ENCODE measurements around the gene ZNF423.

Gene ZNF423

DNA sequence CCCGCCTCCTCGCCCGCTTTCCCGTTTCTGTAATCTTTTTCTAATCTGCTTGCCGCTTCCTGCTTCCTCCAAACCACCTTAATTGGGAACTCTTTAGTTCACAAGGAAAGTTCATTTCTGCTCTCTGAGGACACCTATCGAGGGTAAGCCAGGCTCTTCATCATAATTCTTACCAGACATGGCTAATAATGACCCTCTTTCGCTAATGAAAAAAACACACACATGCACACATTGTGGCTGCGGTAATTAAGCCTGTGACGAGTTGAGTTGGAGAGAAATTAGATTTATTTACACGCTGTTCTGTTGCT is 100.6 kb downstream of the ZNF423 start:
- TF ChIP-seq TAF1 (IDR thresholded peaks at IDR 0.05; ENCODE audit: borderline replicate concordance, insufficient read depth, low read length) (no peak), FOXP2 (optimal IDR thresholded peaks at IDR 0.05; ENCODE audit: borderline replicate concordance, extremely low read depth, extremely low read length, insufficient read depth) (no peak), SIN3A (IDR thresholded peaks at IDR 0.05; ENCODE audit: borderline replicate concordance, insufficient read depth, low read length) (no peak), POLR2AphosphoS5 (IDR thresholded peaks at IDR 0.05; ENCODE audit: low read depth, low read length) (no peak)
- TF ChIP-seq, protein P1, sequence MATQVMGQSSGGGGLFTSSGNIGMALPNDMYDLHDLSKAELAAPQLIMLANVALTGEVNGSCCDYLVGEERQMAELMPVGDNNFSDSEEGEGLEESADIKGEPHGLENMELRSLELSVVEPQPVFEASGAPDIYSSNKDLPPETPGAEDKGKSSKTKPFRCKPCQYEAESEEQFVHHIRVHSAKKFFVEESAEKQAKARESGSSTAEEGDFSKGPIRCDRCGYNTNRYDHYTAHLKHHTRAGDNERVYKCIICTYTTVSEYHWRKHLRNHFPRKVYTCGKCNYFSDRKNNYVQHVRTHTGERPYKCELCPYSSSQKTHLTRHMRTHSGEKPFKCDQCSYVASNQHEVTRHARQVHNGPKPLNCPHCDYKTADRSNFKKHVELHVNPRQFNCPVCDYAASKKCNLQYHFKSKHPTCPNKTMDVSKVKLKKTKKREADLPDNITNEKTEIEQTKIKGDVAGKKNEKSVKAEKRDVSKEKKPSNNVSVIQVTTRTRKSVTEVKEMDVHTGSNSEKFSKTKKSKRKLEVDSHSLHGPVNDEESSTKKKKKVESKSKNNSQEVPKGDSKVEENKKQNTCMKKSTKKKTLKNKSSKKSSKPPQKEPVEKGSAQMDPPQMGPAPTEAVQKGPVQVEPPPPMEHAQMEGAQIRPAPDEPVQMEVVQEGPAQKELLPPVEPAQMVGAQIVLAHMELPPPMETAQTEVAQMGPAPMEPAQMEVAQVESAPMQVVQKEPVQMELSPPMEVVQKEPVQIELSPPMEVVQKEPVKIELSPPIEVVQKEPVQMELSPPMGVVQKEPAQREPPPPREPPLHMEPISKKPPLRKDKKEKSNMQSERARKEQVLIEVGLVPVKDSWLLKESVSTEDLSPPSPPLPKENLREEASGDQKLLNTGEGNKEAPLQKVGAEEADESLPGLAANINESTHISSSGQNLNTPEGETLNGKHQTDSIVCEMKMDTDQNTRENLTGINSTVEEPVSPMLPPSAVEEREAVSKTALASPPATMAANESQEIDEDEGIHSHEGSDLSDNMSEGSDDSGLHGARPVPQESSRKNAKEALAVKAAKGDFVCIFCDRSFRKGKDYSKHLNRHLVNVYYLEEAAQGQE (IDR thresholded peaks at IDR 0.05; ENCODE audit: insufficient read depth in 1 of 2, low read depth in 2 of 2, low read length in 2 of 2) = no peak

DNA sequence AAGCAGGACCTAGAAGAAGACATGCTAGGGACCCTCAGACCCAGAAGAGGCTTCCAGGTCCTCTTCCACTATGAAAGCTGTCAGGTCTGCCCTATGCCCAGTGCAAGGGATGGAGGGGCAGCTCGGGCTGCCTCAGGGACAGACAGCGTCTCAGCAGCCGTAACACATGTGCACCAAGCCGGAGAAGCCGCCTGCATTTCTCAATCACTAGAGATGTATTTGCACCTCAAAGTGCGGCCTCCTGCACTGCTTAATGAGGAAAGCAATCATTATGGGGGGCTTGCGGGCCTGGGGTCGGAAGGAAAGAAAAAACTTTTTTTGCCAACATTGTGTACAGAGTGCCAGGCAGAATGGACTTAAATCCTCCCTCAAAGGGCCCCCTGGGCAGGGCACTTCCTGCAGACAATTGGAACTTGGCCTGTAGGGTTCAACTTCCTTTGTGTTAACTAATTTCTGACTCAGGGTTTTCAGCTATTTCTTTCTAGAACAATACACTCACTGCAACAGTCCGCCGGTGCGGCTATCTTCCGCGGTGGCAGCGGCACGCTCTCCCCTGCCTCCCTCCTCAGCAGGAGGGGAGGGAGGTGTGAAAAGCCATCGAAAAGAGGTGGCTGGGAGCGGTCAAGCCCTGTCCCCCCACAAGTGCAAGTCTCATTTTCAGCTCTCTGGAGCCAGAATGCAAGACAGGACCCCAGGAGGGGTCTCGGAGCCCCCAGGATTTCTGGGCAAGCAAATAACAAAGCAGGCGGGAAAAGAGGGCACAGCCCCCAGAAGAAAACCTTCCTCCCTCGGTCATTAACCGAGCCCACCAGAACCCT is 101.2 kb downstream of the ZNF423 start:
- TF ChIP-seq TAF1 (IDR thresholded peaks at IDR 0.05; ENCODE audit: borderline replicate concordance, insufficient read depth, low read length) = 0 out of 2 replicates have a peak, but pooled peaks have one; percentile 35
- no peak for TF ChIP-seq FOXP2 (optimal IDR thresholded peaks at IDR 0.05; ENCODE audit: borderline replicate concordance, extremely low read depth, extremely low read length, insufficient read depth)
- TF ChIP-seq, protein P1 (IDR thresholded peaks at IDR 0.05; ENCODE audit: insufficient read depth in 1 of 2, low read depth in 2 of 2, low read length in 2 of 2) = no peak
- TF ChIP-seq SIN3A (IDR thresholded peaks at IDR 0.05; ENCODE audit: borderline replicate concordance, insufficient read depth, low read length) = 0 out of 2 replicates have a peak, but pooled peaks have one; percentile 48
- TF ChIP-seq POLR2AphosphoS5 (IDR thresholded peaks at IDR 0.05; ENCODE audit: low read depth, low read length) = no peak

DNA sequence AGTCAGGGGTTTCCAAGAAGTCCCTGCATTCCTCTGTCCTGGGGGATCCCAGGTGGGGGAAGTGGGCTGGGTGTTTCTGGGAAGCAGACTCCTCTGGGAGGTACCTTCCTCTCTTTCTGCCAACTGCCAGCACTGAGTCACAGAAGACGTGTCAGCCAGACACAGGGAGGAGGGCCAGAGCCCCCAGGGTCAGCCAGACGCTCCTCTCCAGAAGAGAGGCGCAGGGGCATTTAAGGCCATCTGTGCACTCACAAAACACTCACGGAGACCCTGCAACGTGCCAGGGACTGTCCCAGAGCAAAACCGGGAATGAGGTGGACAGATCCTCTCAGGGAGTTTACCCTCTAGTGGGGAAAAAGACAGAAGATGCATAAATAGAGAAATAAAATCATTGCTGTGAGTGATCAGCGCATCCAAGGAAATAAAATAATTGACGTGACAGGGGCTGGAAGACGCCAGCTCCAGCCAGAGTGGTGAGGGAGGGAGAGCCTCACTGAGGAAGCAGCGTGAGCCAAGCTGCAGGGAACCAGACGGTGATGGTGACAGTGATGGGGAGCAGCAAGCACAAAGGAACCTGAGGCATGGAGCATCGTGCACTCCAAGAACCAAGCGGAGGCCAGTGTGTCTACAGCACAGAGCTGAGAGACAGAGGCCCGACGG is 105.4 kb downstream of the ZNF423 start:
- TF ChIP-seq SIN3A (IDR thresholded peaks at IDR 0.05; ENCODE audit: borderline replicate concordance, insufficient read depth, low read length) = no peak
- no peak for TF ChIP-seq TAF1 (IDR thresholded peaks at IDR 0.05; ENCODE audit: borderline replicate concordance, insufficient read depth, low read length)
- TF ChIP-seq POLR2AphosphoS5 (IDR thresholded peaks at IDR 0.05; ENCODE audit: low read depth, low read length) = no peak
- TF ChIP-seq, protein P1 (IDR thresholded peaks at IDR 0.05; ENCODE audit: insufficient read depth in 1 of 2, low read depth in 2 of 2, low read length in 2 of 2) = no peak
- no peak for TF ChIP-seq FOXP2 (optimal IDR thresholded peaks at IDR 0.05; ENCODE audit: borderline replicate concordance, extremely low read depth, extremely low read length, insufficient read depth)

DNA sequence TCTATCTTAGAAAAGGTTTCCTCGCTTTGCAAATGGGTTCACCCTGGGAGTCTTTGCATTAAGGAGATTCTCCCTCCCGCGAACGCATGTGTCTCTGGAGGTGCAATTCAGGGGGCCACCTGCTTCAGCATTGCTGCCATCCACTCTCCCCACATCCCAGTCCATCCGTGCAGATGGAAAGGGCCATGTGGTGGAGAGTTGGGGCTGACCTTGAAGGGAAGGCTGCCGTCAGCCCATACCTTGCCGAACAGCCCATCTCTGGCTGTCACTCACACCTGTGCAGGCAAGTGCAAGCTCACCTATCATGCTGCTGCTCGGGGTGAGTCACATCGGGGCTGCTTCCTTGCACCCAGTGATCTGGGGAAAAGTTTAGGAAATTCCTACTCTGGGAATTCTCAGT is 106.1 kb downstream of the ZNF423 start:
- TF ChIP-seq SIN3A (IDR thresholded peaks at IDR 0.05; ENCODE audit: borderline replicate concordance, insufficient read depth, low read length) = no peak
- no peak for TF ChIP-seq TAF1 (IDR thresholded peaks at IDR 0.05; ENCODE audit: borderline replicate concordance, insufficient read depth, low read length)
- TF ChIP-seq POLR2AphosphoS5 (IDR thresholded peaks at IDR 0.05; ENCODE audit: low read depth, low read length) = no peak
- TF ChIP-seq, protein P1 (IDR thresholded peaks at IDR 0.05; ENCODE audit: insufficient read depth in 1 of 2, low read depth in 2 of 2, low read length in 2 of 2) = no peak
- no peak for TF ChIP-seq FOXP2 (optimal IDR thresholded peaks at IDR 0.05; ENCODE audit: borderline replicate concordance, extremely low read depth, extremely low read length, insufficient read depth)

Measured in PFSK-1 (cell line).